Left renal pelvis (tissue), 4 donors: Measurements from ENCODE around the gene UBR7. TPM values are rescaled to one million over a fixed set of nuclear protein-coding genes. Genes with fewer than 3 reads are reported as not detected.

Experiments
- DNase-seq, 4 donors: peaks; one replicate each; pipeline ENCODE4 v3.0.0-alpha.2; 2013; ENCODE audit warnings: low read depth in 4 of 4, low spot score in 3 of 4
- polyA plus RNA-seq, 4 donors: library from polyadenylated mRNA; unstranded; fragments of 120-200 nt; gene quantifications; one replicate each; pipeline ENCODE4 v1.2.1, GENCODE V29; 2013; ENCODE audit not compliant: insufficient read length in 4 of 4

The UBR7 gene
- polyA plus RNA-seq, 4 donors: 34.6 to 43.9 (median 39.5) TPM

GRCh38 chr14:93245764-93246420 lies 38.8 kb downstream of the UBR7 start:
- DNase-seq: no peak

GRCh38 chr14:93246534-93246933 lies 39.5 kb downstream of the UBR7 start:
- DNase-seq: no peak

GRCh38 chr14:93249128-93249831 lies 42.2 kb downstream of the UBR7 start:
- no peak for DNase-seq

- no peak for DNase-seq
Observed at GRCh38 chr14:93262446-93262845, 55.4 kb downstream of the UBR7 start.

GRCh38 chr14:93263416-93263815 lies 56.4 kb downstream of the UBR7 start:
- no peak for DNase-seq

- no peak for DNase-seq
Observed at GRCh38 chr14:93266127-93266526, 59.1 kb downstream of the UBR7 start.

GRCh38 chr14:93267149-93267711 lies 60.2 kb downstream of the UBR7 start:
- DNase-seq: no peak

- DNase-seq: no peak
Observed at GRCh38 chr14:93268406-93268805, 61.4 kb downstream of the UBR7 start.

- no peak for DNase-seq
Observed at GRCh38 chr14:93269341-93270068, 62.4 kb downstream of the UBR7 start.

GRCh38 chr14:93271111-93271510 lies 64.1 kb downstream of the UBR7 start:
- DNase-seq: no peak

- no peak for DNase-seq
Observed at GRCh38 chr14:93274055-93274806, 67.2 kb downstream of the UBR7 start.

GRCh38 chr14:93276031-93276716 lies 69.1 kb downstream of the UBR7 start:
- no peak for DNase-seq

Other genes with a start within 250 kb of the UBR7 start
- 10 to 100 TPM; 16.5 to 33.7 (median 28.0) TPM for gene ITPK1, start 91.3 kb upstream of the UBR7 start, polyA plus RNA-seq
- 10 to 100 TPM; 30.9 to 49.2 (median 38.9) TPM for gene MOAP1, start 22.4 kb upstream of the UBR7 start, polyA plus RNA-seq
- 10 to 100 TPM; 25.2 to 44.7 (median 36.6) TPM for gene LYSET, start 21.9 kb upstream of the UBR7 start, polyA plus RNA-seq
- gene GON7, start 191 bp upstream of the UBR7 start, polyA plus RNA-seq: 10 to 100 TPM; 10.3 to 22.0 (median 19.8) TPM
- 10 to 100 TPM; 33.3 to 55.7 (median 52.4) TPM for gene BTBD7, start 125.8 kb downstream of the UBR7 start, polyA plus RNA-seq
- gene COX8C, start 139.9 kb downstream of the UBR7 start, polyA plus RNA-seq: 1 to 10 TPM in 1 of 4 donors, under 1 TPM in 2, not detected in 1; 0.32 to 1.2 (median 0.46) TPM
- gene UNC79, start 223.7 kb downstream of the UBR7 start, polyA plus RNA-seq: 1 to 10 TPM in 1 of 4 donors, under 1 TPM in 3; 0.38 to 1.1 (median 0.89) TPM